Measurements from ENCODE around the gene FAXDC2. TPM values are rescaled to one million over a fixed set of nuclear protein-coding genes. Genes with fewer than 3 reads are reported as not detected.

The FAXDC2 gene
- total and polyA plus RNA-seq, 2 of the 13 experiments (the other 11 are each of a cell fraction or from before 2014, with no cell fraction given) = 4.7 to 58.8 TPM

DNA sequence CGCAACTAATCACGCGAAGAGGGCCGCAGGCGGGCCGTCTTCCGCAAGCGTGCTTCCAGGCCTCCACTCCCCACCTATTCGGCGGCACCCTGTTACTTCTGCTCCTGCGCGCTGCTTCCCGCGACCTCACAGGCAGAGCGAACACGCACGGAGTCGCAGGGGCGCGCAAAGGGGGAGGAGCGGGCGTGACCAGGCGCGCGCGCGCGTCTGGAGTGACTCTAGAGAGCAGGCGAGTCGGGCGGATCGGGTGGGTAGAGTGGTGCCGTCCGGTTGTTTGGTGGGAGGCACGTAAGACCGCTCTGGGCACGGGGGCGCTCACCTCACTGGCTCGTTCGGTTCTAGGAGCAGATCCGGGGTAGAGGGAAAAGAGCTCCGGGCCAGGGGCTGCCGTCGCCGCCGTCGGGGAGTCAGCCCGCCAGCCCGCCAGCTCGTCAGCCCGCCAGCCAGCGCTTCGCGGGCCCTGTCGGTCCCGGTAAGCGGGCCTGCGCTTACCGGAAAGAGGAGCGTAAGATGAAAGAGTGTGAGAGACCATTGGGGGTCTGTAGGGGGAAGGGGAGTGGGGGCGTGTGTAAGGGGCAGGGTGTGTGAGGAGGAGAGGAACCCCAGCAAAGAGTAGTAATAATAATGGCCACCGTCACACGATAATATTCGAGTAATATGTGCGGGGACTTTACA lies 8.0 kb upstream of the FAXDC2 start, which contains the start of gene CNOT8 (continued):
- TF ChIP-seq ZSCAN31 (CRISPR knock-in tag; IDR thresholded peaks at IDR 0.05; ENCODE audit: low read depth) (peak; percentile 49; the same call in 1 of the 2 replicates), ARID2 (CRISPR knock-in tag; IDR thresholded peaks at IDR 0.05; ENCODE audit: borderline replicate concordance) (no peak), CBX1 (IDR thresholded peaks at IDR 0.05; ENCODE audit: low read depth) (peak; percentile 24), ZZZ3 (CRISPR knock-in tag; IDR thresholded peaks at IDR 0.05; ENCODE audit: borderline replicate concordance) (peak; percentile 53; the same call in 1 of the 2 replicates), ZNF512 (CRISPR knock-in tag; IDR thresholded peaks at IDR 0.05) (no peak), MATR3 (CRISPR knock-in tag; IDR thresholded peaks at IDR 0.05) (no peak), SSRP1 (CRISPR knock-in tag; IDR thresholded peaks at IDR 0.05) (peak; percentile 62; the same call in 1 of the 2 replicates), PHF8 (CRISPR knock-in tag; IDR thresholded peaks at IDR 0.05) (peak; percentile 79), BCLAF1 (IDR thresholded peaks at IDR 0.05) (no peak), KAT8 (CRISPR knock-in tag; IDR thresholded peaks at IDR 0.05) (peak; percentile 80), PRMT3 (CRISPR knock-in tag; IDR thresholded peaks at IDR 0.05; ENCODE audit: borderline replicate concordance, low read depth) (no peak), ELK4 (CRISPR knock-in tag; IDR thresholded peaks at IDR 0.05; ENCODE audit: borderline replicate concordance) (no peak), NFE2L2 (IDR thresholded peaks at IDR 0.05; ENCODE audit: low read length) (no peak)
- TF ChIP-seq, protein P1, sequence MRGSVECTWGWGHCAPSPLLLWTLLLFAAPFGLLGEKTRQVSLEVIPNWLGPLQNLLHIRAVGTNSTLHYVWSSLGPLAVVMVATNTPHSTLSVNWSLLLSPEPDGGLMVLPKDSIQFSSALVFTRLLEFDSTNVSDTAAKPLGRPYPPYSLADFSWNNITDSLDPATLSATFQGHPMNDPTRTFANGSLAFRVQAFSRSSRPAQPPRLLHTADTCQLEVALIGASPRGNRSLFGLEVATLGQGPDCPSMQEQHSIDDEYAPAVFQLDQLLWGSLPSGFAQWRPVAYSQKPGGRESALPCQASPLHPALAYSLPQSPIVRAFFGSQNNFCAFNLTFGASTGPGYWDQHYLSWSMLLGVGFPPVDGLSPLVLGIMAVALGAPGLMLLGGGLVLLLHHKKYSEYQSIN (CRISPR knock-in tag; IDR thresholded peaks at IDR 0.05; ENCODE audit: borderline replicate concordance) = no peak
- TF ChIP-seq, protein P2, sequence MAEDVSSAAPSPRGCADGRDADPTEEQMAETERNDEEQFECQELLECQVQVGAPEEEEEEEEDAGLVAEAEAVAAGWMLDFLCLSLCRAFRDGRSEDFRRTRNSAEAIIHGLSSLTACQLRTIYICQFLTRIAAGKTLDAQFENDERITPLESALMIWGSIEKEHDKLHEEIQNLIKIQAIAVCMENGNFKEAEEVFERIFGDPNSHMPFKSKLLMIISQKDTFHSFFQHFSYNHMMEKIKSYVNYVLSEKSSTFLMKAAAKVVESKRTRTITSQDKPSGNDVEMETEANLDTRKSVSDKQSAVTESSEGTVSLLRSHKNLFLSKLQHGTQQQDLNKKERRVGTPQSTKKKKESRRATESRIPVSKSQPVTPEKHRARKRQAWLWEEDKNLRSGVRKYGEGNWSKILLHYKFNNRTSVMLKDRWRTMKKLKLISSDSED (CRISPR knock-in tag; IDR thresholded peaks at IDR 0.05) = no peak
- TF ChIP-seq, protein P3, sequence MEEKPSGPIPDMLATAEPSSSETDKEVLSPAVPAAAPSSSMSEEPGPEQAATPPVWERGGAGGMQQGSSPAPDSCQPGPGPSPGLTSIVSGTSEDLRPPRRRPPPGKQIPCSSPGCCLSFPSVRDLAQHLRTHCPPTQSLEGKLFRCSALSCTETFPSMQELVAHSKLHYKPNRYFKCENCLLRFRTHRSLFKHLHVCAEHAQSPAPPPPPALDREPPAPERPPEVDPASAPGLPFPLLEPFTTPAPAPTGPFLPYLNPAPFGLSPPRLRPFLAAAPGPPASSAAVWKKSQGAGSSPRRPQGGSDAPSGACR (CRISPR knock-in tag; IDR thresholded peaks at IDR 0.05) = peak; percentile 47; the same call in 1 of the 2 replicates
- TF ChIP-seq, protein P4, sequence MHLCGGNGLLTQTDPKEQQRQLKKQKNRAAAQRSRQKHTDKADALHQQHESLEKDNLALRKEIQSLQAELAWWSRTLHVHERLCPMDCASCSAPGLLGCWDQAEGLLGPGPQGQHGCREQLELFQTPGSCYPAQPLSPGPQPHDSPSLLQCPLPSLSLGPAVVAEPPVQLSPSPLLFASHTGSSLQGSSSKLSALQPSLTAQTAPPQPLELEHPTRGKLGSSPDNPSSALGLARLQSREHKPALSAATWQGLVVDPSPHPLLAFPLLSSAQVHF (CRISPR knock-in tag; IDR thresholded peaks at IDR 0.05) = 0 out of 2 replicates have a peak, but pooled peaks have one; percentile 53
- TF ChIP-seq, protein P5, sequence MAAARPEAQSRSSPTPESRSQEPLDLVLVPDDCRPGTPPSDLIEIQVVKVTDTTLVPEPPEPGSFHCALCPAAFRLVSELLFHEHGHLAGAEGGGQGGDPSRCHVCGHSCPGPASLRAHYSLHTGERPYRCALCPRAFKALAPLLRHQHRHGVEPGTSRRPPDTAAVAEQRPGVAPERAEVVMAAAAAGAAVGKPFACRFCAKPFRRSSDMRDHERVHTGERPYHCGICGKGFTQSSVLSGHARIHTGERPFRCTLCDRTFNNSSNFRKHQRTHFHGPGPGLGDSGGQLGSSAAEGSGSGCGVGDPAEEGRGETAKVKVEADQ (CRISPR knock-in tag; IDR thresholded peaks at IDR 0.05; ENCODE audit: borderline replicate concordance) = no peak

All from HepG2 (cell line).